Ascending aorta (tissue), 2 donors: Measurements from ENCODE around the gene SLC16A2. TPM values are rescaled to one million over a fixed set of nuclear protein-coding genes. Genes with fewer than 3 reads are reported as not detected.

Source experiments
- DNase-seq, 2 donors: peaks; one replicate each; pipeline ENCODE4 v3.0.0-alpha.2; 2019; ENCODE audit warnings: low spot score in 2 of 2
- H3K27ac ChIP-seq, 2 donors: fragments of 200-600 bp; sonication (generic); one replicate each; pipeline ENCODE4 v1.5.1; 2016 to 2017; ENCODE audit warnings: mild to moderate bottlenecking in 1 of 2
- H3K27me3 ChIP-seq: fragments of 200-600 bp; sonication (generic); one replicate; pipeline ENCODE4 v1.5.1; 2017
- H3K36me3 ChIP-seq, 2 donors: fragments of 200-600 bp; sonication (generic); one replicate each; pipeline ENCODE4 v1.5.1; 2016
- H3K4me1 ChIP-seq, 2 donors: fragments of 200-600 bp; sonication (generic); one replicate each; pipeline ENCODE4 v1.5.1; 2016 to 2017; ENCODE audit warnings: mild to moderate bottlenecking in 1 of 2
- H3K4me3 ChIP-seq, 2 donors: fragments of 200-600 bp; sonication (generic); one replicate each; pipeline ENCODE4 v1.5.1; 2016 to 2017; ENCODE audit warnings: mild to moderate bottlenecking in 1 of 2
- H3K9me3 ChIP-seq, 2 donors: fragments of 200-600 bp; sonication (generic); one replicate each; pipeline ENCODE4 v1.5.1; 2016
- CTCF ChIP-seq, 3 experiments: fragments of 200-600 bp in 2 of 3; fragments of 450-650 bp in 1 of 3; sonication (generic) in 2 of 3; IDR thresholded peaks; one replicate each; pipeline ENCODE4 v1.5.1; 2016 to 2019; ENCODE audit warnings: antibody characterized with exemption in 3 of 3, mild to moderate bottlenecking in 1 of 3, moderate library complexity in 1 of 3
- intact Hi-C: fragments of 100-400 bp; cut with DNase I; formaldehyde crosslinking; loops from one replicate; pipeline ENCODE4 v1.15.1; 2023
- total RNA-seq: library from RNA; depleted of rRNA; stranded (reverse); fragments of >200 nt; gene quantifications from one replicate; pipeline ENCODE4 v1.1.0, GENCODE V29; 2016

Gene SLC16A2
- total RNA-seq, 1 donor from 2014 or later = 10.7 TPM

DNA sequence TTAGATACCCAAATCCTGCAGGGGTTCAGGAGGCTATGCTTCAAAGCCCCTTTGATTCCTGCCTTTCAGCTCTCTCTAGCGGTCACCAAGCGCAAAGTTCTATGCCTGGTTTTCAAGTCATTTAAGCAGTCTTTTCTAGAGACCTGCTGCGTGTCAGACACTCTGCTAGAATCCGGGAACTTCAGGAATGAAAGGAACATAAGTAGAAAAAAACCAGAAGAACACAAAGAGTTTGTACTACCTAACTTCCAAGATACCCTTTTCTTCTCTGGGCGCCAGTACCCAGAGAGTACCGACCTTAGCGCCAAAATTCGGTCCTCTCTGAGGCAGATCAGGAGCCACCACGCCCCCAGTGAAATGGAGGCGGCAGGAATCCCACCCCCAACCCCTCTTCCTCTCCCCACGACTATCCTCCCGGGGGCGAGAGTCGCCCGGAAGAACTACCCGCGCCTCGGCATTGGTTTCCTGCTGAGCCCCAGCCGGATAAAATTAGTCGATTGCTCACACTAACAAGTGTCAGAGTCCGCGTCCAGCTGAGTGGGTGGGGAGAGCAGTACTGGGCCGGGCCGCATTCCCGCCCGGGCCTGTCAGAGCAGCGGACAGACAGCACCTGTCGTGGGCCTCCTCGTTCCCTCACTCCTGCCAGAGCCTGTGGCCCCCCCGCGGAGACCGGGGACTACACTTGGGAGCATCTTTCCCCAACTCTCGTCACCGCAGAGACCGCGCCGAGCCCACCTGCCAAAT lies 114.3 kb downstream of the SLC16A2 start:
- Histone ChIP-seq H3K4me1 (peaks cover 0 to 3% of the 10 kb centered on the region in 2 donors), H3K27me3 (no peaks in the 10 kb centered on the region), H3K27ac (peak overlapping the region; percentile 85 to 92), H3K36me3 (no peaks in the 10 kb centered on the region), H3K4me3 (peak overlapping the region; percentile 52 to 64), H3K9me3 (no peaks in the 10 kb centered on the region)
- peak in 2 of 3 experiments; percentile 21 to 41 for TF ChIP-seq CTCF (IDR thresholded peaks at IDR 0.05)
- DNase-seq = peak; percentile 52 to 85
- intact Hi-C loops = loop anchor here (1.0 to 5.0 kb wide), 5 partner anchors 15 to 737 kb away; partner anchors contain the start of gene UPRT

GRCh38 chrX:74536152-74536831 lies 115.0 kb downstream of the SLC16A2 start:
- no peaks in the 10 kb centered on the region for H3K36me3 ChIP-seq
- H3K27me3 ChIP-seq = no peaks in the 10 kb centered on the region
- H3K4me3 ChIP-seq = peak overlapping the region; percentile 52 to 64
- peaks cover 0 to 3% of the 10 kb centered on the region in 2 donors for H3K4me1 ChIP-seq
- DNase-seq = peak; percentile 43 to 90
- intact Hi-C loops = loop anchor here (1.0 to 5.0 kb wide), 5 partner anchors 15 to 736 kb away; partner anchors contain the start of gene UPRT
- H3K27ac ChIP-seq = peak overlapping the region; percentile 85 to 92
- H3K9me3 ChIP-seq = no peaks in the 10 kb centered on the region
- TF ChIP-seq CTCF (IDR thresholded peaks at IDR 0.05) = peak; percentile 43 to 58 (median 48)

DNA sequence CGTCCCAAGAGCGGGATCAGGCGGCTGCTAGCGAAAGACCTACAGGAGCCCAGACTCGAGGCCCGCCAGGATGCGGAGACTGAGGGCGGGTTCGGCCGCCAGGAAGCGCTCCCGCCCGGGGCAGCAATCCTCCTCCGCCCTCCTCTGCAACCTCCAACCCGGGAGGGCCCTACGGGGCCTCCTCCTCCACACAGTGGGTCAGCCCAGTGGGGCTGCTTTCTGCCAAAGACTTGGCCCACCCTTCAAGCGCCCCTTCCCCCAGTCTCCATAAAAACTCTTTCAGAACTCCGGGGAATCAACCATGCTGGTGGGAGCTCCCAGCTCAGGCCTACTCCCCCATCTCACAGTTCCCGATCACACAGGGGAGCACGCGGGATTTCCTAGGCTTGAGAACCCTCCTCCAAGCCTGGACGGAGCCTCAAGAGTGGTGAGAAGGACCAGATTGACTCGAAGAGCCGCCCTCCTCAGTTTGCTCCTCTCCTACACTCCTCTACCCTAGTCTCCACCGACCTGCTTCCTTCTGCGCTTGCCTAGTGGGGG lies 115.6 kb downstream of the SLC16A2 start:
- H3K4me1 ChIP-seq = peaks cover 0 to 3% of the 10 kb centered on the region in 2 donors
- H3K9me3 ChIP-seq = no peaks in the 10 kb centered on the region
- no peaks in the 10 kb centered on the region for H3K27me3 ChIP-seq
- intact Hi-C loops = loop anchor here (1.0 to 5.0 kb wide), 6 partner anchors 14 to 735 kb away; partner anchors contain the start of genes RLIM and UPRT
- peak overlapping the region; percentile 85 to 92 for H3K27ac ChIP-seq
- TF ChIP-seq CTCF (IDR thresholded peaks at IDR 0.05) = no peak
- no peak for DNase-seq
- H3K36me3 ChIP-seq = no peaks in the 10 kb centered on the region
- peak overlapping the region; percentile 52 to 64 for H3K4me3 ChIP-seq

- H3K4me3 ChIP-seq = no peak overlapping the region
- no peak for TF ChIP-seq CTCF (IDR thresholded peaks at IDR 0.05)
- DNase-seq = no peak
- H3K27ac ChIP-seq = no peak overlapping the region
- H3K27me3 ChIP-seq = no peaks in the 10 kb centered on the region
- no peaks in the 10 kb centered on the region for H3K9me3 ChIP-seq
- H3K36me3 ChIP-seq = no peaks in the 10 kb centered on the region
- intact Hi-C loops = no loop called here
- H3K4me1 ChIP-seq = no peaks in the 10 kb centered on the region
Measured at GRCh38 chrX:74540635-74541249, 119.4 kb downstream of the SLC16A2 start.

- no peaks in the 10 kb centered on the region for H3K36me3 ChIP-seq
- H3K27ac ChIP-seq = no peak overlapping the region
- TF ChIP-seq CTCF (IDR thresholded peaks at IDR 0.05) = no peak
- no peaks in the 10 kb centered on the region for H3K27me3 ChIP-seq
- intact Hi-C loops = loop anchor here (2.0 kb wide), 1 partner anchor 689 kb away; no protein-coding TSS in a partner anchor
- no peaks in the 10 kb centered on the region for H3K9me3 ChIP-seq
- no peaks in the 10 kb centered on the region for H3K4me1 ChIP-seq
- DNase-seq = no peak
- no peak overlapping the region for H3K4me3 ChIP-seq
Measured at GRCh38 chrX:74545880-74546523, 124.7 kb downstream of the SLC16A2 start.
